Esophagus muscularis mucosa (tissue), 4 donors: ENCODE measurements around the gene IFT27. TPM values are rescaled to one million over a fixed set of nuclear protein-coding genes. Genes with fewer than 3 reads are reported as not detected.

Experiments used
- DNase-seq: peaks from one replicate; pipeline ENCODE4 v3.0.0-alpha.2; 2017; ENCODE audit errors: extremely low spot score
- H3K27ac ChIP-seq, 4 donors: fragments of 200-600 bp; sonication (generic); replicated peaks in 1 of 4; 1 replicate in 3 of 4; 2 replicates in 1 of 4; pipeline ENCODE4 v1.5.1; 2016 to 2019; ENCODE audit warnings: mild to moderate bottlenecking in 1 of 4
- H3K27me3 ChIP-seq, 4 donors: fragments of 200-600 bp; sonication (generic); one replicate each; pipeline versions ENCODE4 v1.5.1 to v1.6.0; 2016 to 2019
- H3K36me3 ChIP-seq, 4 donors: fragments of 200-600 bp; sonication (generic); one replicate each; pipeline ENCODE4 v1.5.1; 2016 to 2019
- H3K4me1 ChIP-seq, 4 donors: fragments of 200-600 bp; sonication (generic); one replicate each; pipeline ENCODE4 v1.5.1; 2016 to 2019
- H3K4me3 ChIP-seq, 4 donors: fragments of 200-600 bp; sonication (generic); 1 replicate in 2 of 4; 2 replicates in 2 of 4; pipeline ENCODE4 v1.5.1; 2016 to 2019; ENCODE audit warnings: mild to moderate bottlenecking in 4 of 4, moderate library complexity in 1 of 4
- H3K9me3 ChIP-seq, 4 donors: fragments of 200-600 bp; sonication (generic); 1 replicate in 3 of 4; 2 replicates in 1 of 4; pipeline ENCODE4 v1.5.1; 2016 to 2019
- EP300 ChIP-seq: sonication (generic); formaldehyde crosslinking; IDR thresholded peaks from one replicate; pipeline ENCODE4 v1.6.1; 2017; ENCODE audit warnings: antibody characterized with exemption
- POLR2A ChIP-seq: fragments of 450-650 bp; IDR thresholded peaks from one replicate; pipeline ENCODE4 v1.6.1; 2017; ENCODE audit warnings: antibody characterized with exemption, moderate library complexity, mild to moderate bottlenecking, low read depth
- POLR2AphosphoS5 ChIP-seq, 2 donors: sonication (generic); formaldehyde crosslinking; IDR thresholded peaks; one replicate each; pipeline ENCODE4 v1.6.1; 2017; ENCODE audit warnings: antibody characterized with exemption in 2 of 2
- WGBS: methylation state at CpG from one replicate; pipeline ENCODE4 v1.1.5; 2018; 5-methylcytosine and 5-hydroxymethylcytosine counted together
- intact Hi-C: fragments of 100-400 bp; cut with DNase I; formaldehyde crosslinking; loops from one replicate; pipeline ENCODE4 v1.15.1; 2023
- total RNA-seq, 4 donors: library from RNA; depleted of rRNA; stranded (reverse); fragments of >200 nt; gene quantifications; one replicate each; pipeline versions ENCODE4 v1.1.0 to v1.2.1, GENCODE V29; 2016
- TF ChIP-seq, protein P1 (sequence below), 3 experiments: fragments of 200-600 bp in 2 of 3; fragments of 450-650 bp in 1 of 3; sonication (generic) in 2 of 3; IDR thresholded peaks; one replicate each; pipeline ENCODE4 v1.5.1; 2017 to 2019; ENCODE audit warnings: antibody characterized with exemption in 3 of 3, mild to moderate bottlenecking in 2 of 3, moderate library complexity in 1 of 3

Gene IFT27
- total RNA-seq, 4 donors from 2014 or later: 15.2 to 24.1 (median 17.0) TPM

DNA sequence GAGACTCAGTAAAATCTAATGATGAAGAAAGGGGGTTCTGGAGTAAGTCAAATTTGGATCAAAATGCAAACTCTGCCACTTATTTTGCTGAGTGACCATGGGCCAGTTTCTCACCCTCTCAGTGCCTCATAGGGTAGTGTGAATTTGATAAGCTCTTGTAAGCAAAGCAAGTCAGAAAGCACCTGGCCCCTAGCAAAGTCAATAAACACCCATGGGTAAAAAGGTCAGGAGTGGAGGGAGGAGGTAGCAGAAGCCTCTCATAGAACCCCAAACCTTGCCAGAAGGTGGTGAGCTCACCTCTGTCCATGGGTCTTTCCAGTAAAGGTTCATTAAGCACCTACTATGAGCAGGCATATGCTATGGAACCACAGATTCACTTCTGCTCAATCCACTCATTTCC lies 53.9 kb downstream of the IFT27 start:
- H3K27me3 ChIP-seq: peaks cover 0 to 75% (median 8%) of the 10 kb centered on the region in 4 donors
- TF ChIP-seq EP300: no peak
- TF ChIP-seq POLR2AphosphoS5 (IDR thresholded peaks at IDR 0.05): no peak
- TF ChIP-seq, protein P1, sequence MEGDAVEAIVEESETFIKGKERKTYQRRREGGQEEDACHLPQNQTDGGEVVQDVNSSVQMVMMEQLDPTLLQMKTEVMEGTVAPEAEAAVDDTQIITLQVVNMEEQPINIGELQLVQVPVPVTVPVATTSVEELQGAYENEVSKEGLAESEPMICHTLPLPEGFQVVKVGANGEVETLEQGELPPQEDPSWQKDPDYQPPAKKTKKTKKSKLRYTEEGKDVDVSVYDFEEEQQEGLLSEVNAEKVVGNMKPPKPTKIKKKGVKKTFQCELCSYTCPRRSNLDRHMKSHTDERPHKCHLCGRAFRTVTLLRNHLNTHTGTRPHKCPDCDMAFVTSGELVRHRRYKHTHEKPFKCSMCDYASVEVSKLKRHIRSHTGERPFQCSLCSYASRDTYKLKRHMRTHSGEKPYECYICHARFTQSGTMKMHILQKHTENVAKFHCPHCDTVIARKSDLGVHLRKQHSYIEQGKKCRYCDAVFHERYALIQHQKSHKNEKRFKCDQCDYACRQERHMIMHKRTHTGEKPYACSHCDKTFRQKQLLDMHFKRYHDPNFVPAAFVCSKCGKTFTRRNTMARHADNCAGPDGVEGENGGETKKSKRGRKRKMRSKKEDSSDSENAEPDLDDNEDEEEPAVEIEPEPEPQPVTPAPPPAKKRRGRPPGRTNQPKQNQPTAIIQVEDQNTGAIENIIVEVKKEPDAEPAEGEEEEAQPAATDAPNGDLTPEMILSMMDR (IDR thresholded peaks at IDR 0.05): no peak
- TF ChIP-seq POLR2A: no peak
- H3K27ac ChIP-seq: no peak overlapping the region
- no peak for DNase-seq
- no peaks in the 10 kb centered on the region for H3K9me3 ChIP-seq
- H3K4me3 ChIP-seq: no peak overlapping the region
- H3K36me3 ChIP-seq: no peaks in the 10 kb centered on the region
- intact Hi-C loops: no loop called here
- no peaks in the 10 kb centered on the region for H3K4me1 ChIP-seq

DNA sequence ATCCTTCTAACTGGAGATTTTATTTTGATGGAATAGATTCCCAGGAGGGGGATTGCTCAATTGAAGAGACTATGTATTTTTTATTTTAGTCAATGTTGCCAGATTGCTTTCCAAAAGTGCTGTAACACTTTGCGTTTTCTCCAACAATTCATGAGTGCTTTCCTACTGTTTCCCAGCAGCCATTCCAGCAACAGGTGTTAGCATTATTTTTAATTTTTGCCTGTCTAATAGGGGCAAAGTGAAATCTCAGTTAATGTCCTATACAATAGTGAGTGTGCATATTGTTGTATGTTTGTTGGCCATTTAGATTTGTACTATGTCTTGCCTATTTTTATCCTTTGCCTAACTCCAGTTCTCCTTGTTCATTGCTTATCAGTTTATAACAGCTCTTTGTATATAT lies 60.3 kb downstream of the IFT27 start:
- Histone ChIP-seq H3K4me1 (no peaks in the 10 kb centered on the region), H3K36me3 (no peaks in the 10 kb centered on the region), H3K9me3 (no peaks in the 10 kb centered on the region), H3K27me3 (peaks cover 0 to 64% (median 3%) of the 10 kb centered on the region in 4 donors), H3K27ac (no peak overlapping the region), H3K4me3 (no peak overlapping the region)
- DNase-seq: no peak
- intact Hi-C loops: no loop called here
- 82% methylated on average over 1 of the region's 1 CpG for WGBS
- TF ChIP-seq EP300 (no peak), POLR2A (no peak), POLR2AphosphoS5 (IDR thresholded peaks at IDR 0.05) (no peak)
- TF ChIP-seq, protein P1 (IDR thresholded peaks at IDR 0.05): no peak

DNA sequence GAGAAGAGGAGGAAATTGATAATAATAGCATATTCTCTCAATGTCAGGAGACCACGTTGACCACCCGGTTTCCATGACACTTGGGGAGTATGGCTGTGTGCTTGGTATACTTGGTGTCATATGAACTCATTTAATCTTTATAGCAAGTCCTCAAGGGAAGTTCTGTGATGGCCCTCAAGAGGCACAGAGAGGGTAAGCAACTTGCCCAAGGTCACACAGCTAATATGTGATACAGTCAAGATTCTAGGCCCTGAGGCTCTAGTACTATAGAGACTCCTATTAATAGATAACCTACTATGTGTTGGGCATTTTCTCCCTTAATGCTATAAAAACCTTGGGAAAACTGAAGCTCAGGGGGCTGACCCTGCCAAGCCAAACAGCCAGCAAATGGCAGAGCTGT lies 61.8 kb downstream of the IFT27 start:
- Histone ChIP-seq H3K27me3 (peaks cover 0 to 76% (median 3%) of the 10 kb centered on the region in 4 donors), H3K9me3 (no peaks in the 10 kb centered on the region), H3K27ac (no peak overlapping the region), H3K4me3 (no peak overlapping the region), H3K36me3 (no peaks in the 10 kb centered on the region), H3K4me1 (no peaks in the 10 kb centered on the region)
- TF ChIP-seq, protein P1 (IDR thresholded peaks at IDR 0.05): no peak
- TF ChIP-seq EP300: no peak
- TF ChIP-seq POLR2A: no peak
- no peak for TF ChIP-seq POLR2AphosphoS5 (IDR thresholded peaks at IDR 0.05)
- intact Hi-C loops: no loop called here
- DNase-seq: no peak
- 85% methylated on average over 2 of the region's 2 CpGs for WGBS

DNA sequence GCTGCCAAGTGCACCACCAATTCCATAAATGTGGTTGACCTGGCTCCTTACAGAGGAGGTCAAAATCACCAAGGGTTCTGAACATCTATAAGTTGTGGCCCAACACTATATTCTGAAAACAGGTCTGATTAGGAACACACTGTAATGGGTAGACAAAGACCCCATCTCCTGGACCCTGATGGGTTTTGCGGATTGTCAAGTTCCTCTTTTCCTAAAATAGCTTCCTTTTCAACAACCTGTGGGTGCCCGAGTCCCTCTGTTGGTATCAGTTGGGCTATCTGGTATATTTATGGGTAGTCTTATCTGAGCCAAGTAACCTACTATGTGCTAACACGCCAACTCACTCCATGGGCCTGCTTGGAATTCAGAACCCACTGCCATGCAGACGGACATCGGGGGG lies 62.5 kb downstream of the IFT27 start:
- Histone ChIP-seq H3K4me3 (no peak overlapping the region), H3K36me3 (no peaks in the 10 kb centered on the region), H3K27ac (no peak overlapping the region), H3K4me1 (no peaks in the 10 kb centered on the region), H3K9me3 (no peaks in the 10 kb centered on the region), H3K27me3 (peaks cover 0 to 75% (median 3%) of the 10 kb centered on the region in 4 donors)
- intact Hi-C loops: no loop called here
- no peak for TF ChIP-seq POLR2AphosphoS5 (IDR thresholded peaks at IDR 0.05)
- no peak for TF ChIP-seq EP300
- TF ChIP-seq POLR2A: no peak
- TF ChIP-seq, protein P1 (IDR thresholded peaks at IDR 0.05): no peak
- WGBS: 87% methylated on average over 5 of the region's 5 CpGs
- DNase-seq: no peak

Other genes starting within 250 kb of the IFT27 start
- 100 to 1,000 TPM; 200 to 282 (median 252) TPM for gene EIF3D, start 247.0 kb downstream of the IFT27 start, total RNA-seq
- not detected for gene CACNG2, start 72.4 kb downstream of the IFT27 start, total RNA-seq
- gene PVALB, start 40.9 kb upstream of the IFT27 start, total RNA-seq: not detected
- 10 to 100 TPM in 3 of 4 donors, 1 to 10 TPM in 1; 8.4 to 26.0 (median 14.2) TPM for gene NCF4, start 84.9 kb upstream of the IFT27 start, total RNA-seq
- 10 to 100 TPM in 1 of 4 donors, 1 to 10 TPM in 3; 4.6 to 19.4 (median 6.2) TPM for gene CSF2RB, start 137.5 kb upstream of the IFT27 start, total RNA-seq
- 10 to 100 TPM; 27.0 to 44.8 (median 38.6) TPM for gene TST, start 243.3 kb upstream of the IFT27 start, total RNA-seq
- gene MPST, start 243.6 kb upstream of the IFT27 start, total RNA-seq: 100 to 1,000 TPM; 124 to 205 (median 169) TPM